RWPE2 (cell line): ENCODE data around the gene PLCB1.

Experiments used
- ATAC-seq: fragments of 200-7000 bp; cut with Tn5 transposase; 3 replicates; pipeline ENCODE4 v1.9.1; 2021; ENCODE audit warnings: low read depth
- DNase-seq: peaks from one replicate; pipeline ENCODE4 v3.0.0-alpha.2; 2020; ENCODE audit warnings: low spot score
- H3K27ac ChIP-seq: fragments of 450-650 bp; 2 replicates; pipeline ENCODE4 v1.5.1; 2017; ENCODE audit warnings: mild to moderate bottlenecking; ENCODE audit not compliant: poor library complexity, severe bottlenecking
- H3K27me3 ChIP-seq: fragments of 250-450 bp; sonication (Bioruptor Pico); 2 replicates; pipeline ENCODE4 v1.5.1; 2021; ENCODE audit warnings: mild to moderate bottlenecking, moderate library complexity; ENCODE audit not compliant: insufficient read depth, poor library complexity, severe bottlenecking
- H3K36me3 ChIP-seq: fragments of 250-450 bp; sonication (Bioruptor Pico); 2 replicates; pipeline ENCODE4 v1.5.1; 2020; ENCODE audit warnings: low read depth, mild to moderate bottlenecking, moderate library complexity
- H3K4me1 ChIP-seq: fragments of 250-450 bp; sonication (Bioruptor Pico); 2 replicates; pipeline ENCODE4 v1.5.1; 2021; ENCODE audit warnings: mild to moderate bottlenecking, moderate library complexity; ENCODE audit not compliant: insufficient read depth, poor library complexity, severe bottlenecking
- H3K4me3 ChIP-seq: fragments of 250-450 bp; sonication (Bioruptor Pico); 2 replicates; pipeline ENCODE4 v1.5.1; 2021; ENCODE audit warnings: mild to moderate bottlenecking, moderate library complexity; ENCODE audit not compliant: severe bottlenecking
- H3K9me3 ChIP-seq: fragments of 250-450 bp; sonication (Bioruptor Pico); 2 replicates; pipeline ENCODE4 v1.5.1; 2021; ENCODE audit warnings: mild to moderate bottlenecking, moderate library complexity; ENCODE audit not compliant: severe bottlenecking
- TF ChIP-seq, protein P1 (sequence below): fragments of 450-650 bp; IDR thresholded peaks from one replicate; pipeline ENCODE4 v1.5.1; 2017; ENCODE audit warnings: mild to moderate bottlenecking, moderate library complexity; ENCODE audit not compliant: poor library complexity, severe bottlenecking

The PLCB1 gene

DNA sequence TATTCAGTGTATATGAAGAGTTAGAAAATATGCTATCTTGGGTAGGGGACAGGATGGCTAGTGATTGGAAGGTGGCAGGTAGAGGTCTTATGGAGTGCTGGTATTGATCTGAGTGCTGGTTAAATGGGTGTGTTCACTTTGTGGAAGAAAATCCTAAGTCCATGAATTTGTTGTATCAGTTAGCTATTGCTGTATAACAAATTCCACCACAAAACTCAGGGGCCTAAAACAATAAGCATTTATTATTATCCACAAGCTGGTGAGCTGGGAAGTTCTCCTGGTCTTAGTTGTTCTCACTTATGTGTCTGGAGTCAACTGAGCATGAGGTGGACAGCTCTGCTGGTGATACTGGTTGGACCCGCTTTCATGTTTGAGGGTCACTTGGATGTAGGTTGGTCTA is 724.6 kb downstream of the PLCB1 start:
- Histone ChIP-seq H3K4me3 (no peak overlapping the region), H3K27ac (peak overlapping the region; percentile 81), H3K36me3 (no peaks in the 10 kb centered on the region), H3K27me3 (no peaks in the 10 kb centered on the region), H3K4me1 (peaks cover 29% of the 10 kb centered on the region), H3K9me3 (no peaks in the 10 kb centered on the region)
- ATAC-seq (no peak), DNase-seq (no peak)
- TF ChIP-seq, protein P1, sequence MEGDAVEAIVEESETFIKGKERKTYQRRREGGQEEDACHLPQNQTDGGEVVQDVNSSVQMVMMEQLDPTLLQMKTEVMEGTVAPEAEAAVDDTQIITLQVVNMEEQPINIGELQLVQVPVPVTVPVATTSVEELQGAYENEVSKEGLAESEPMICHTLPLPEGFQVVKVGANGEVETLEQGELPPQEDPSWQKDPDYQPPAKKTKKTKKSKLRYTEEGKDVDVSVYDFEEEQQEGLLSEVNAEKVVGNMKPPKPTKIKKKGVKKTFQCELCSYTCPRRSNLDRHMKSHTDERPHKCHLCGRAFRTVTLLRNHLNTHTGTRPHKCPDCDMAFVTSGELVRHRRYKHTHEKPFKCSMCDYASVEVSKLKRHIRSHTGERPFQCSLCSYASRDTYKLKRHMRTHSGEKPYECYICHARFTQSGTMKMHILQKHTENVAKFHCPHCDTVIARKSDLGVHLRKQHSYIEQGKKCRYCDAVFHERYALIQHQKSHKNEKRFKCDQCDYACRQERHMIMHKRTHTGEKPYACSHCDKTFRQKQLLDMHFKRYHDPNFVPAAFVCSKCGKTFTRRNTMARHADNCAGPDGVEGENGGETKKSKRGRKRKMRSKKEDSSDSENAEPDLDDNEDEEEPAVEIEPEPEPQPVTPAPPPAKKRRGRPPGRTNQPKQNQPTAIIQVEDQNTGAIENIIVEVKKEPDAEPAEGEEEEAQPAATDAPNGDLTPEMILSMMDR, result no peak

DNA sequence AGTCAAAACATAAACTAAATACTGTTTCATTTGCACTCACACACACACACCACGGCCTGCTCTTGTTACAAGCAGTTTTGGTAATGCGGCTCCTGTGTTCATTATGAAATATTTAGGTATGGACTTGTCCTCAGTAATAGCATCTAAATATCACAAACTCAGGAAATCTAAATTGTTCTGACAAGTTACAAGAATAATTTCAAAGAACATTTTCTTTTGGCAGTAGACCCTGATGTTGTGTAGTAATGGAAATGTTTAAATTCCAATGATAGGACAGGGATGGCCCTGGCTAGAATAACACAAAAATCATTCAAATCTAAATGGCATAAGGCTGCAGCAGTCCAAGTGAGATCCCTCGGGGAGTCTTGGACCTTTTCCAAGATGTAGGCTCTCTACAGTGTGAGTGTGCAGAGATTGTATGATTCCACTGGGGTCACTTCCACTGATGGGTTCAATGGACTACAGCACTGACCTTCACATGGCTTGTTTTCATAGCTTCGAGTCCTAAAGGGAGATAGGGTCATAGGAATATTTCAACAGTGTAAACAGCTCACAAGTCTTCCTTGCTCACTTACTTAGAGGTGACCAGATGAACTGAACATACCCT is 726.2 kb downstream of the PLCB1 start:
- no peaks in the 10 kb centered on the region for H3K27me3 ChIP-seq
- no peak overlapping the region for H3K4me3 ChIP-seq
- no peak for DNase-seq
- H3K36me3 ChIP-seq, result no peaks in the 10 kb centered on the region
- ATAC-seq, result no peak
- TF ChIP-seq, protein P1, result no peak
- no peaks in the 10 kb centered on the region for H3K9me3 ChIP-seq
- H3K4me1 ChIP-seq, result peaks cover 29% of the 10 kb centered on the region
- H3K27ac ChIP-seq, result peak overlapping the region; percentile 84

DNA sequence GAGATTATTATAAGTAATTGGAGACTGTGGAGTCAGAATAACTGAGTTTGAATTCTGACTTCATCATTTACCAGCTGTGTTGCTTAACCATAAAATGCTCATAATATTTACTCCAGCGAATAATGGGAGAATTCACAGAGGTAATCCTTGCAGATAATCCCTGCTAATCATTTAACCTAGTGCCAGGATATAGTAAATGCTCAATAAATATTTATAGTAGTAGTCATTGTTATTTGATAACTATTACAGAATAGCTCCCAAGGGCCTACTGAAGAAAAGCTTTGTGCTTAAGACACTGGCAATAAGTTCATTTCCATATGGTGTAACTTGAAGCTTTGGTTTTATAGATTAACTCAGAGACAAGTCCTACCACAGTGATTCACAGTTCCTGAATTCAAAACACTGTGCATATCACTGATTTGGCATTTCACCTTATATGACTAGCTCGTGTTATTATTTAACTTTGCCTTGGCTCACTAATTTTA is 728.0 kb downstream of the PLCB1 start:
- ATAC-seq (peak; percentile 98), DNase-seq (no peak)

DNA sequence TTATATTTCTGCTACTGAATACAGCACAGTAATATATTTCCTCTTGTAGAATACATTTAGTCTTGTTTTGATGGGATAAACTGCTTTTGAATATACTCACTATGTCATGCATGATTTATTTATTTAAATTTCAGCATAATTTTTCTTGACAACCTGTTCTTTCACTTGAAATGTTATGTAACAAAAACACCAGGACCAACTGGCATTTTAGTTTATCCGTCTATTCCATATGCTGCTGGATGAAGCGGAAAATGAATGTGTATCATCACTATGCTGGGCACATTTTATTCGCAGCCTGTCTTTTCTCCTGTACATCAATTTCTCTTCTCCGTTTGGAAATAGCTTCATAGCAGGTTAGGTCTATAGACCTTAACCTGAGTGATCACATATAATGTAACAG is 730.0 kb downstream of the PLCB1 start:
- no peak overlapping the region for H3K27ac ChIP-seq
- H3K4me3 ChIP-seq, result no peak overlapping the region
- no peaks in the 10 kb centered on the region for H3K9me3 ChIP-seq
- no peaks in the 10 kb centered on the region for H3K27me3 ChIP-seq
- ATAC-seq (no peak), DNase-seq (no peak)
- peaks cover 15% of the 10 kb centered on the region for H3K4me1 ChIP-seq
- TF ChIP-seq, protein P1, result no peak
- no peaks in the 10 kb centered on the region for H3K36me3 ChIP-seq

More for the DNA sequence above, 728.0 kb downstream of the PLCB1 start:
- Histone ChIP-seq H3K36me3 (no peaks in the 10 kb centered on the region), H3K4me1 (peaks cover 20% of the 10 kb centered on the region), H3K27me3 (no peaks in the 10 kb centered on the region), H3K4me3 (no peak overlapping the region), H3K27ac (peak overlapping the region; percentile 84), H3K9me3 (no peaks in the 10 kb centered on the region)
- TF ChIP-seq, protein P1, result no peak

DNA sequence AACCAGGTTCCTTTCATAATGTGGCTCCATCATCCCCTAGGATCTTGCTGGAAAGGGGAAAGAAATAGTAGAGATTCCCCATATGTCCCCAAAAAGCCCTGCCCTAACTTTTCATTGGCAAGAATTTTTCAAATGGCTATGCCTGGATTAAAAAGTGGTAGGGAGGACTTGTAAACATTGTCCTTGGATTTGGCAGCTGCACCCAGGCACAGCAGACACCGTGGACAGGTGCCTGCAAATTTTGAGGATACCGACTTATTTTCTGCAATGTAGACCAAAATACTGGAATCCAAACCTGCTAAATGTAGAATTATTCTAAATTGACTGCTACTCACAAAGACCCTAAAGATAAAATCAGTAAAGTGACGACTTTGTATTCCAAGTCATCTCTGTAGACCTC is 733.6 kb downstream of the PLCB1 start:
- Histone ChIP-seq H3K9me3 (no peaks in the 10 kb centered on the region), H3K4me1 (peaks cover 6% of the 10 kb centered on the region), H3K4me3 (no peak overlapping the region), H3K36me3 (no peaks in the 10 kb centered on the region), H3K27ac (no peak overlapping the region), H3K27me3 (no peaks in the 10 kb centered on the region)
- ATAC-seq (no peak), DNase-seq (no peak)
- TF ChIP-seq, protein P1, result no peak
